Activated effector memory CD4-positive, alpha-beta T cell treated with anti-CD3 and anti-CD28 coated beads, Interleukin-2, amount 50 U/mL, for 16 hours (primary cell): ENCODE measurements around the gene MAP4K4.

Experiments used
- DNase-seq: peaks from one replicate; pipeline ENCODE4 v3.0.0-alpha.2; 2020

The MAP4K4 gene

GRCh38 chr2:101818531-101819451 lies 121.3 kb downstream of the MAP4K4 start:
- DNase-seq = no peak

GRCh38 chr2:101820519-101820918 lies 123.0 kb downstream of the MAP4K4 start:
- DNase-seq = no peak

GRCh38 chr2:101821059-101821805 lies 123.7 kb downstream of the MAP4K4 start:
- DNase-seq = no peak

- no peak for DNase-seq
Measured at GRCh38 chr2:101821828-101822458, 124.4 kb downstream of the MAP4K4 start.

GRCh38 chr2:101823347-101823791 lies 125.9 kb downstream of the MAP4K4 start:
- peak; percentile 85 for DNase-seq

GRCh38 chr2:101823859-101824258 lies 126.4 kb downstream of the MAP4K4 start:
- DNase-seq = no peak

GRCh38 chr2:101826716-101827115 lies 129.2 kb downstream of the MAP4K4 start:
- DNase-seq = no peak

- no peak for DNase-seq
Measured at GRCh38 chr2:101827246-101827645, 129.7 kb downstream of the MAP4K4 start.

GRCh38 chr2:101828257-101828656 lies 130.8 kb downstream of the MAP4K4 start:
- DNase-seq = no peak

GRCh38 chr2:101828673-101829334 lies 131.3 kb downstream of the MAP4K4 start:
- DNase-seq = no peak

GRCh38 chr2:101829429-101829828 lies 131.9 kb downstream of the MAP4K4 start:
- no peak for DNase-seq

- no peak for DNase-seq
Measured at GRCh38 chr2:101830146-101830545, 132.6 kb downstream of the MAP4K4 start.

- no peak for DNase-seq
Measured at GRCh38 chr2:101830555-101830954, 133.0 kb downstream of the MAP4K4 start.

- DNase-seq = peak; percentile 84
Measured at GRCh38 chr2:101831351-101831865, 133.9 kb downstream of the MAP4K4 start.

GRCh38 chr2:101832114-101832513 lies 134.6 kb downstream of the MAP4K4 start:
- no peak for DNase-seq

GRCh38 chr2:101833890-101834523 lies 136.5 kb downstream of the MAP4K4 start:
- no peak for DNase-seq

GRCh38 chr2:101837354-101837753 lies 139.8 kb downstream of the MAP4K4 start:
- DNase-seq = no peak

GRCh38 chr2:101841679-101842327 lies 144.3 kb downstream of the MAP4K4 start:
- DNase-seq = no peak

- no peak for DNase-seq
Measured at GRCh38 chr2:101842471-101842870, 145.0 kb downstream of the MAP4K4 start.

GRCh38 chr2:101843048-101843447 lies 145.5 kb downstream of the MAP4K4 start:
- DNase-seq = no peak

GRCh38 chr2:101843471-101843870 lies 146.0 kb downstream of the MAP4K4 start:
- no peak for DNase-seq
